Pancreas (tissue), 10 donors: ENCODE measurements around the gene CDH12. TPM values are rescaled to one million over a fixed set of nuclear protein-coding genes. Genes with fewer than 3 reads are reported as not detected.

ENCODE experiments used
- ATAC-seq, 4 donors: fragments of 200-7000 bp; cut with Tn5 transposase; one replicate each; pipeline versions ENCODE4 v1.8.0 to v1.9.1; 2020; ENCODE audit warnings: mild to moderate bottlenecking in 4 of 4, moderate library complexity in 4 of 4
- DNase-seq, 6 donors: peaks; one replicate each; pipeline ENCODE4 v3.0.0-alpha.2; 2020
- FAIRE-seq: peaks from 2 replicates; lab custom pipeline; 2012; peaks lifted over from hg19 to GRCh38; lab: Jason Lieb, UNC
- H3K27ac ChIP-seq, 4 donors: fragments of 200-600 bp; sonication (generic); 1 replicate in 3 of 4; 2 replicates in 1 of 4; pipeline versions ENCODE4 v1.5.0 to v1.8.0; 2020
- H3K27me3 ChIP-seq, 4 donors: fragments of 200-600 bp; one replicate each; pipeline ENCODE4 v1.8.0; 2021
- H3K36me3 ChIP-seq, 3 donors: fragments of 200-600 bp; sonication (generic) in 1 of 3; one replicate each; pipeline versions ENCODE4 v1.5.0 to v1.8.0; 2020 to 2021
- H3K4me1 ChIP-seq, 3 donors: fragments of 200-600 bp; one replicate each; pipeline ENCODE4 v1.8.0; 2021
- H3K4me3 ChIP-seq, 4 donors: fragments of 200-600 bp; sonication (generic) in 2 of 4; one replicate each; pipeline versions ENCODE4 v1.5.0 to v1.8.0; 2020 to 2021
- H3K9me3 ChIP-seq, 4 donors: fragments of 200-600 bp; one replicate each; pipeline ENCODE4 v1.8.0; 2021
- WGBS, 2 donors: extraction: QIAGEN DNeasy Blood & Tissue Kit; methylation state at CpG; one replicate each; pipeline ENCODE4 v1.1.7; 2013; 5-methylcytosine and 5-hydroxymethylcytosine counted together
- intact Hi-C, 3 donors: fragments of 100-400 bp; cut with DNase I; formaldehyde crosslinking; loops; one replicate each; pipeline versions ENCODE4 v1.11.1 to v1.14.2; 2022
- polyA plus RNA-seq, 2 donors: library from polyadenylated mRNA; stranded (reverse); fragments of 200-250 nt; gene quantifications; one replicate each; pipeline ENCODE4 v1.2.3, GENCODE V29; 2013
- total RNA-seq, 6 donors: library from RNA; stranded (reverse); fragmentation: NEBNext Ultra II Directional in 4 of 6; extraction: Animal tissue kit (Norgen Biotek cat#: 25700) in 4 of 6; gene quantifications; one replicate each; pipeline versions ENCODE4 v1.2.1 to v1.2.4, GENCODE V29; 2021 to 2023
- TF ChIP-seq, protein P1 (sequence below), 4 donors: fragments of 200-600 bp; sonication (generic) in 3 of 4; IDR thresholded peaks; one replicate each; pipeline versions ENCODE4 v1.5.0 to v1.8.0; 2021; ENCODE audit warnings: antibody characterized with exemption in 4 of 4
- donor health status: healthy with polysubstance abuse.
- donor health status: DM: no; HTN: no; CAD: no; lungs with moderate emphysema.
- donor health status: DM: no; HTN: no; CAD: no.
- donor health status: control.
- donor health status: control.
- donor health status: Bipolar disorder and iron deficiency.
- donor health status: DM: yes; HTN: yes; CAD: no.
- donor health status: DM: no; HTN: no; CAD: no.
- donor health status: DM: no; HTN: no; CAD: no.
- donor health status: DM: yes; HTN: yes; CAD: no.

Gene CDH12
- total and polyA plus RNA-seq, 8 donors = 0.12 to 0.31 (median 0.17) TPM; not detected in 4

DNA sequence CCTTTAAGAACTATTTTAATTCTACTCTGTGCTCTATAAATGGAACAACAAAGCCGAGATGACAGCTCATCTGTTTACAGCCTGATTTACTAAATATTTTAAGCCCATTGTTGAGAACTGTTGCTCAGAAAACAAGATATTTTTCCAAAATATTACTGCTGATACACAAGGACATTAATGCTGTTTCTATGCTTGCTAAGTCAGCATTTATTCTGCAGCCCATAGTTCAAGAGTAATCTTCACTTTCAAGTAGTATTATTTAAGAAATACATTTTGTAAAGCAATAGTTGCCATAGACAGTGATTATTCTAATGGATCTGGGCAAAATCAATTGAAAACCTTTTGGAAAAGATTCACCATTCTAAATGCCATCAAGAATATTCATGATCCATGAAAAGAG lies 208.3 kb downstream of the CDH12 start:
- H3K9me3 ChIP-seq = no peaks in the 10 kb centered on the region
- DNase-seq (no peak), ATAC-seq (no peak), FAIRE-seq (no peak)
- no peak overlapping the region for H3K27ac ChIP-seq
- TF ChIP-seq, protein P1, sequence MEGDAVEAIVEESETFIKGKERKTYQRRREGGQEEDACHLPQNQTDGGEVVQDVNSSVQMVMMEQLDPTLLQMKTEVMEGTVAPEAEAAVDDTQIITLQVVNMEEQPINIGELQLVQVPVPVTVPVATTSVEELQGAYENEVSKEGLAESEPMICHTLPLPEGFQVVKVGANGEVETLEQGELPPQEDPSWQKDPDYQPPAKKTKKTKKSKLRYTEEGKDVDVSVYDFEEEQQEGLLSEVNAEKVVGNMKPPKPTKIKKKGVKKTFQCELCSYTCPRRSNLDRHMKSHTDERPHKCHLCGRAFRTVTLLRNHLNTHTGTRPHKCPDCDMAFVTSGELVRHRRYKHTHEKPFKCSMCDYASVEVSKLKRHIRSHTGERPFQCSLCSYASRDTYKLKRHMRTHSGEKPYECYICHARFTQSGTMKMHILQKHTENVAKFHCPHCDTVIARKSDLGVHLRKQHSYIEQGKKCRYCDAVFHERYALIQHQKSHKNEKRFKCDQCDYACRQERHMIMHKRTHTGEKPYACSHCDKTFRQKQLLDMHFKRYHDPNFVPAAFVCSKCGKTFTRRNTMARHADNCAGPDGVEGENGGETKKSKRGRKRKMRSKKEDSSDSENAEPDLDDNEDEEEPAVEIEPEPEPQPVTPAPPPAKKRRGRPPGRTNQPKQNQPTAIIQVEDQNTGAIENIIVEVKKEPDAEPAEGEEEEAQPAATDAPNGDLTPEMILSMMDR (IDR thresholded peaks at IDR 0.05) = no peak
- no peak overlapping the region for H3K4me3 ChIP-seq
- intact Hi-C loops = no loop called here
- WGBS, 2 donors = 34 to 46% methylated on average over 1 of the region's 1 CpG
- H3K4me1 ChIP-seq = peaks cover 0 to 2% (median 0%) of the 10 kb centered on the region in 3 donors
- H3K27me3 ChIP-seq = no peaks in the 10 kb centered on the region
- no peaks in the 10 kb centered on the region for H3K36me3 ChIP-seq

DNA sequence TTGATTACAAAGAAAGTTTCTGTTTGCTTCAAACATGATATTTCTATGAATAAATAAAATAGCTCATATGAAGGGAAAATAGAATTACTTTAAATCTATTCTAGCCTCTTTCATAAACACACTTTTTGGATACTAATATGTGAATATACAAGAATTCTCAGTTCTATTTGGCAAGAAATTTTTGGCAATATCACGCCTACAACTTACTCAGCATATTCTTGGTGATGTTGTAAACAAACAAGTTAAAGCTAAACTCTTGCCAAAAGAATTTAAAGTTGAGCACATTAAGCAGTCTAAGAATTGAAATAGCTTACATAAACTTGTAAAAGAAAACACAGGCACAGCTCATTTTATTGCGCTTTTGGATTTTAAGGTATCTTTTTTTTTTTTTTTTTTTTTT lies 209.8 kb downstream of the CDH12 start:
- intact Hi-C loops = no loop called here
- H3K4me1 ChIP-seq = no peaks in the 10 kb centered on the region
- no peak overlapping the region for H3K27ac ChIP-seq
- no peaks in the 10 kb centered on the region for H3K9me3 ChIP-seq
- no peak overlapping the region for H3K4me3 ChIP-seq
- no peak for FAIRE-seq
- DNase-seq = no peak
- WGBS, 2 donors = 72 to 75% methylated on average over 2 of the region's 2 CpGs
- H3K27me3 ChIP-seq = no peaks in the 10 kb centered on the region
- TF ChIP-seq, protein P1 (IDR thresholded peaks at IDR 0.05) = no peak
- no peaks in the 10 kb centered on the region for H3K36me3 ChIP-seq
- ATAC-seq = no peak

DNA sequence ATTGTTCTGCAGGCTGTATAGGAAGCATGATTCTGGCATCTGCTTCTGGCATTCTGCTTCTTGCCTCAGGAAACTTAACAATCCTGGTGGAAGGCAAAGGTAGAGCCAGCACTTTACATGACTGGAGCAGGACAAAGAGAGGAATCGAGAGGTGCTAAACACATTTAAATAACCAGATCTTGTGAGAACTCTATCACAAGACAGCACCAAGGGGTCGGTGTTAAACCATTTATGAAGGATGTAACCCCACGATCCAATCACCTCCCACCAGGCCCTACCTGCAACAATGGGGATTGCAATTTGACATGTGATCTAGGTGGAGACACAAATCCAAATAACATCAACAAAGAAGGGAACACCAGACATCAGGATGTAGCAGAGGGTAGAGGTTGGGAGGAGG lies 221.5 kb downstream of the CDH12 start:
- no peaks in the 10 kb centered on the region for H3K27me3 ChIP-seq
- no peak overlapping the region for H3K4me3 ChIP-seq
- TF ChIP-seq, protein P1 (IDR thresholded peaks at IDR 0.05) = no peak
- no peaks in the 10 kb centered on the region for H3K4me1 ChIP-seq
- FAIRE-seq (no peak), DNase-seq (no peak), ATAC-seq (no peak)
- WGBS, 2 donors = 28 to 42% methylated on average over 3 of the region's 3 CpGs
- intact Hi-C loops = no loop called here
- H3K9me3 ChIP-seq = no peaks in the 10 kb centered on the region
- H3K36me3 ChIP-seq = no peaks in the 10 kb centered on the region
- H3K27ac ChIP-seq = no peak overlapping the region

DNA sequence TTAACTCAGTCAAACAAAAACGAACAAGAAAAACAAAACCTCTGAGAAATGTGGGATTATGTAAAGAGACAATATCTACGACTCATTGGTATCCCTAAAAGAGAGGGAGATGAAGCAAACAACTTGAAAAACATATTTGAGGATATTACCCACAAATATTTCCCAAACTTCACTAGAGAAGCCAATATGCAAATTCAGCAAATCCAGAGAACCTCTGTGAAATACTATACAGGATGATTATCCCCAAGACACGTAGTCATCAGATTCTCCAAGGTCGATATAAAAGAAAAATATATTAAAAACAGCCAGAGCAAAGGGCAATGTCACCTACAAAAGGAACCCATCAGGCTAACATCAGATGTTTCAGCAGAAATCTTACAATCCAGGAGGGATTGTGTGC lies 226.1 kb downstream of the CDH12 start:
- DNase-seq = no peak
- TF ChIP-seq, protein P1 (IDR thresholded peaks at IDR 0.05) = no peak
- ATAC-seq = no peak
- 51 to 64% methylated on average over 4 of the region's 4 CpGs for WGBS, 2 donors
- Histone ChIP-seq H3K27ac (no peak overlapping the region), H3K4me1 (no peaks in the 10 kb centered on the region), H3K4me3 (no peak overlapping the region), H3K27me3 (no peaks in the 10 kb centered on the region), H3K36me3 (no peaks in the 10 kb centered on the region), H3K9me3 (no peaks in the 10 kb centered on the region)
- no peak for FAIRE-seq
- intact Hi-C loops = no loop called here

DNA sequence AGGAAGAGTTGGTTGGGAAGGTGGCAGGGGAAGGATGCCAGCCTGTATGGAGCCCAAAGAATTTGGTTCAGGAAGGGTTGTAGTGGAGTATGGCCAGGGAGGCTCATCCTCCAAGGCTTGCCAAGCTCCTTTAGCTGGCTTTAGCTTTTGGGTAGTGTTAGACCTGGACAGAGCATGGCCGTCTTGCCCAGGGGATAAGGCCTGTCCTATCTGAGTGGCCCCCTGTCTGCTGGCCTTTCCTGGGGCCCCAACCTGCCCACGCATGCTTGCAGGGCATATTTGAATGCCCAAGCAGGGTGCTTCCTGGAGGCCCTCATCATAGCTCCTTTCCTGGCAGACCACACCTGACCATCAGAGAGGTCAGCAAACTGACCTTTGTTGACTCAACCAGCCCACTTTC lies 227.7 kb downstream of the CDH12 start:
- DNase-seq (peak in 1 of 6 donors; percentile 19), ATAC-seq (no peak)

More for the DNA sequence above, 227.7 kb downstream of the CDH12 start:
- TF ChIP-seq, protein P1 (IDR thresholded peaks at IDR 0.05) = no peak
- intact Hi-C loops = no loop called here
- Histone ChIP-seq H3K9me3 (no peaks in the 10 kb centered on the region), H3K27ac (no peak overlapping the region), H3K4me1 (peaks cover 0 to 3% (median 0%) of the 10 kb centered on the region in 3 donors), H3K4me3 (no peak overlapping the region), H3K36me3 (no peaks in the 10 kb centered on the region), H3K27me3 (no peaks in the 10 kb centered on the region)
- 78 to 92% methylated on average over 2 of the region's 2 CpGs for WGBS, 2 donors
- FAIRE-seq = no peak
